Activated CD4-positive, alpha-beta T cell treated with anti-CD3 and anti-CD28 coated beads, Interleukin-2, amount 10 ng/mL, durations not matched to agents 7 days and 5 days (primary cell): ENCODE data around the gene FGGY. TPM values are rescaled to one million over a fixed set of nuclear protein-coding genes. Genes with fewer than 3 reads are reported as not detected.
"Not testable (repeated sequence)": the region's sequence is repeated elsewhere in the genome, so short reads cannot be mapped to it uniquely, and the experiment has no call there.

Experiments used
- CTCF ChIA-PET: fragments of 350-600 bp; sonication (Branson Sonifier 250); formaldehyde crosslinking; loops from one replicate; lab custom pipeline; 2021; ENCODE audit warnings: antibody characterized with exemption; lab: Charles Lee
- POLR2A ChIA-PET: fragments of 350-600 bp; sonication (Branson Sonifier 250); formaldehyde crosslinking; loops from one replicate; lab custom pipeline; 2021; ENCODE audit warnings: antibody characterized with exemption; lab: Charles Lee
- DNase-seq: peaks from one replicate; pipeline ENCODE4 v3.0.0-alpha.2; 2020
- H3K27ac Mint-ChIP-seq: one replicate; pipeline ENCODE4 v1.8.0; 2021; ENCODE audit warnings: mild to moderate bottlenecking, moderate library complexity, mixed read lengths
- H3K27me3 Mint-ChIP-seq: one replicate; pipeline ENCODE4 v1.8.0; 2021; ENCODE audit warnings: mixed read lengths
- H3K36me3 Mint-ChIP-seq: one replicate; pipeline ENCODE4 v1.8.0; 2021; ENCODE audit warnings: low read depth, mixed read lengths
- H3K4me1 Mint-ChIP-seq: one replicate; pipeline ENCODE4 v1.8.0; 2021; ENCODE audit warnings: mixed read lengths
- H3K4me3 Mint-ChIP-seq: one replicate; pipeline ENCODE4 v1.8.0; 2021; ENCODE audit warnings: mild to moderate bottlenecking, moderate library complexity, mixed read lengths
- H3K9me3 Mint-ChIP-seq: one replicate; pipeline ENCODE4 v1.8.0; 2021; ENCODE audit warnings: mixed read lengths
- total RNA-seq, 2 experiments: library from RNA; stranded (reverse); gene quantifications; one replicate each; pipeline ENCODE4 v1.2.3, GENCODE V29; 2021

Gene FGGY
- total RNA-seq, 2 experiments from 2014 or later: 3.3 to 5.5 TPM

GRCh38 chr1:59720326-59721115, 423.6 kb downstream of the FGGY start:
- ChIA-PET CTCF (interaction anchor here (0.6 kb wide), 1 partner anchor 395 kb away, joined by 3 read pairs; no protein-coding TSS in a partner anchor), POLR2A (no interaction called here)
- Mint-ChIP-seq H3K36me3 (no peaks in the 10 kb centered on the region), H3K4me3 (no peak overlapping the region), H3K4me1 (no peaks in the 10 kb centered on the region), H3K27ac (no peak overlapping the region), H3K9me3 (peaks cover 4% of the 10 kb centered on the region), H3K27me3 (peaks cover under 1% of the 10 kb centered on the region)
- DNase-seq: no peak

- CTCF ChIA-PET: interaction anchor here (0.6 to 0.7 kb wide), 2 partner anchors 31 to 969 kb away, joined by 3 to 4 read pairs; no protein-coding TSS in a partner anchor
- peaks cover 22% of the 10 kb centered on the region for H3K4me1 Mint-ChIP-seq
- POLR2A ChIA-PET: no interaction called here
- no peaks in the 10 kb centered on the region for H3K36me3 Mint-ChIP-seq
- H3K9me3 Mint-ChIP-seq: peaks cover 2% of the 10 kb centered on the region
- H3K27ac Mint-ChIP-seq: no peak overlapping the region
- no peak for DNase-seq
- H3K27me3 Mint-ChIP-seq: peaks cover 6% of the 10 kb centered on the region
- H3K4me3 Mint-ChIP-seq: no peak overlapping the region
Measured at GRCh38 chr1:59730302-59730701, 433.4 kb downstream of the FGGY start.

GRCh38 chr1:59730759-59731478, 434.0 kb downstream of the FGGY start:
- H3K36me3 Mint-ChIP-seq: no peaks in the 10 kb centered on the region
- H3K9me3 Mint-ChIP-seq: peaks cover 4% of the 10 kb centered on the region
- CTCF ChIA-PET: interaction anchor here (0.7 to 1.4 kb wide), 2 partner anchors 11 to 969 kb away, joined by 3 to 4 read pairs; no protein-coding TSS in a partner anchor
- peak overlapping the region; percentile 61 for H3K27ac Mint-ChIP-seq
- peaks cover 22% of the 10 kb centered on the region for H3K4me1 Mint-ChIP-seq
- no peak overlapping the region for H3K4me3 Mint-ChIP-seq
- POLR2A ChIA-PET: no interaction called here
- no peak for DNase-seq
- peaks cover 2% of the 10 kb centered on the region for H3K27me3 Mint-ChIP-seq

- Mint-ChIP-seq H3K27me3 (peaks cover 2% of the 10 kb centered on the region), H3K9me3 (peaks cover 11% of the 10 kb centered on the region), H3K4me3 (no peak overlapping the region), H3K27ac (peak overlapping the region; percentile 61), H3K36me3 (peaks cover 2% of the 10 kb centered on the region), H3K4me1 (peaks cover 22% of the 10 kb centered on the region)
- no peak for DNase-seq
- CTCF ChIA-PET: interaction anchor here (0.6 to 1.4 kb wide), 2 partner anchors 10 to 1597 kb away, joined by 3 read pairs; no protein-coding TSS in a partner anchor
- POLR2A ChIA-PET: no interaction called here
Measured at GRCh38 chr1:59731591-59731990, 434.7 kb downstream of the FGGY start.

- Mint-ChIP-seq H3K27ac (no peak overlapping the region), H3K4me3 (no peak overlapping the region), H3K27me3 (no peaks in the 10 kb centered on the region), H3K4me1 (peaks cover 22% of the 10 kb centered on the region), H3K9me3 (peaks cover 11% of the 10 kb centered on the region), H3K36me3 (peaks cover 2% of the 10 kb centered on the region)
- CTCF ChIA-PET: interaction anchor here (0.6 to 2.8 kb wide), 3 partner anchors 27 to 1597 kb away, joined by 3 to 6 read pairs (median 3); no protein-coding TSS in a partner anchor
- POLR2A ChIA-PET: no interaction called here
- DNase-seq: no peak
Measured at GRCh38 chr1:59732214-59732955, 435.5 kb downstream of the FGGY start.

GRCh38 chr1:59733443-59734141, 436.7 kb downstream of the FGGY start:
- DNase-seq: no peak
- POLR2A ChIA-PET: no interaction called here
- H3K27me3 Mint-ChIP-seq: no peaks in the 10 kb centered on the region
- CTCF ChIA-PET: interaction anchor here (0.8 to 2.8 kb wide), 3 partner anchors 26 to 35 kb away, joined by 3 to 6 read pairs (median 3); no protein-coding TSS in a partner anchor
- peaks cover 2% of the 10 kb centered on the region for H3K36me3 Mint-ChIP-seq
- no peak overlapping the region for H3K27ac Mint-ChIP-seq
- H3K4me1 Mint-ChIP-seq: peaks cover 22% of the 10 kb centered on the region
- peaks cover 15% of the 10 kb centered on the region for H3K9me3 Mint-ChIP-seq
- H3K4me3 Mint-ChIP-seq: no peak overlapping the region

- POLR2A ChIA-PET, DNase-seq, H3K27me3 Mint-ChIP-seq, H3K36me3 Mint-ChIP-seq, H3K4me3 Mint-ChIP-seq, H3K27ac Mint-ChIP-seq: not testable (repeated sequence)
- Mint-ChIP-seq H3K4me1 (peaks cover 15% of the 10 kb centered on the region), H3K9me3 (peaks cover 17% of the 10 kb centered on the region)
- CTCF ChIA-PET: interaction anchor here (1.2 kb wide), 1 partner anchor 19 kb away, joined by 3 read pairs; no protein-coding TSS in a partner anchor
Measured at GRCh38 chr1:59735927-59736326, 439.0 kb downstream of the FGGY start.

- Mint-ChIP-seq H3K4me1 (peaks cover 10% of the 10 kb centered on the region), H3K9me3 (peaks cover 20% of the 10 kb centered on the region), H3K36me3 (peaks cover 2% of the 10 kb centered on the region), H3K27ac (no peak overlapping the region), H3K4me3 (no peak overlapping the region), H3K27me3 (no peaks in the 10 kb centered on the region)
- DNase-seq: no peak
- ChIA-PET POLR2A (no interaction called here), CTCF (interaction anchor here (1.2 kb wide), 1 partner anchor 20 kb away, joined by 3 read pairs; no protein-coding TSS in a partner anchor)
Measured at GRCh38 chr1:59736744-59737143, 439.9 kb downstream of the FGGY start.

GRCh38 chr1:59737638-59738037, 440.7 kb downstream of the FGGY start:
- CTCF ChIA-PET: no interaction called here
- no peak for DNase-seq
- H3K4me3 Mint-ChIP-seq: no peak overlapping the region
- H3K4me1 Mint-ChIP-seq: peaks cover 3% of the 10 kb centered on the region
- peaks cover 20% of the 10 kb centered on the region for H3K9me3 Mint-ChIP-seq
- H3K27me3 Mint-ChIP-seq: no peaks in the 10 kb centered on the region
- H3K27ac Mint-ChIP-seq: no peak overlapping the region
- POLR2A ChIA-PET: no interaction called here
- peaks cover 2% of the 10 kb centered on the region for H3K36me3 Mint-ChIP-seq

- Mint-ChIP-seq H3K4me3 (no peak overlapping the region), H3K36me3 (peaks cover 2% of the 10 kb centered on the region), H3K4me1 (peaks cover 3% of the 10 kb centered on the region), H3K27ac (no peak overlapping the region), H3K9me3 (peaks cover 20% of the 10 kb centered on the region), H3K27me3 (no peaks in the 10 kb centered on the region)
- POLR2A ChIA-PET: no interaction called here
- CTCF ChIA-PET: no interaction called here
- no peak for DNase-seq
Measured at GRCh38 chr1:59738152-59738551, 441.3 kb downstream of the FGGY start.

- CTCF ChIA-PET: no interaction called here
- POLR2A ChIA-PET: no interaction called here
- peaks cover 3% of the 10 kb centered on the region for H3K4me1 Mint-ChIP-seq
- peaks cover 20% of the 10 kb centered on the region for H3K9me3 Mint-ChIP-seq
- H3K4me3 Mint-ChIP-seq: no peak overlapping the region
- peaks cover 2% of the 10 kb centered on the region for H3K36me3 Mint-ChIP-seq
- no peak for DNase-seq
- H3K27ac Mint-ChIP-seq: no peak overlapping the region
- no peaks in the 10 kb centered on the region for H3K27me3 Mint-ChIP-seq
Measured at GRCh38 chr1:59738591-59739015, 441.7 kb downstream of the FGGY start.

GRCh38 chr1:59739111-59739510, 442.2 kb downstream of the FGGY start:
- Mint-ChIP-seq H3K4me3 (no peak overlapping the region), H3K36me3 (peaks cover 2% of the 10 kb centered on the region), H3K27me3 (no peaks in the 10 kb centered on the region), H3K9me3 (peaks cover 20% of the 10 kb centered on the region), H3K27ac (no peak overlapping the region), H3K4me1 (peaks cover 3% of the 10 kb centered on the region)
- CTCF ChIA-PET: no interaction called here
- no peak for DNase-seq
- POLR2A ChIA-PET: no interaction called here
